Measurements from ENCODE around the gene MORF4L1. TPM values are rescaled to one million over a fixed set of nuclear protein-coding genes. Genes with fewer than 3 reads are reported as not detected.

The MORF4L1 gene
- polyA plus RNA-seq, 1 donor from 2014 or later = 1,505 TPM

- Histone ChIP-seq H3K9me2 (ENCODE audit: insufficient read depth, low read length) (no peaks in the 10 kb centered on the region), H3K4me3 (ENCODE audit: low read length) (no peak overlapping the region), H4K20me1 (ENCODE audit: insufficient read depth) (no peaks in the 10 kb centered on the region), H3K36me3 (ENCODE audit: insufficient read depth, low read length) (no peaks in the 10 kb centered on the region), H3K4me2 (ENCODE audit: low read length) (no peak overlapping the region), H3F3A (ENCODE audit: insufficient read depth, low read length, poor library complexity, severe bottlenecking) (no peaks in the 10 kb centered on the region), H3K27ac (ENCODE audit: low read length) (no peak overlapping the region), H3K9me3 (ENCODE audit: low read length) (no peaks in the 10 kb centered on the region), H3K79me2 (replicated peaks; ENCODE audit: insufficient read depth, low read length) (no peaks in the 10 kb centered on the region), H3K9ac (ENCODE audit: low read length) (no peak overlapping the region), H2AFZ (ENCODE audit: low read depth, low read length) (no peak overlapping the region), H3K27me3 (ENCODE audit: insufficient read depth, low read depth, low read length) (peaks cover 21% of the 10 kb centered on the region)
- TF ChIP-seq EP300 (conservative IDR thresholded peaks at IDR 0.05; ENCODE audit: poor library complexity, severe bottlenecking) = no peak
- TF ChIP-seq REST (IDR thresholded peaks at IDR 0.05; ENCODE audit: borderline replicate concordance) = no peak
- TF ChIP-seq RAD21 (conservative IDR thresholded peaks at IDR 0.05) = no peak
- no peak for TF ChIP-seq MXI1 (conservative IDR thresholded peaks at IDR 0.05; ENCODE audit: poor library complexity, severe bottlenecking)
- TF ChIP-seq TAF1 (IDR thresholded peaks at IDR 0.05; ENCODE audit: low read depth) = no peak
- TF ChIP-seq CTCF (IDR thresholded peaks at IDR 0.05; ENCODE audit: poor library complexity, severe bottlenecking) = no peak
- TF ChIP-seq SMC3 (conservative IDR thresholded peaks at IDR 0.05; ENCODE audit: poor library complexity) = no peak
- no peak for TF ChIP-seq EZH2 (IDR thresholded peaks at IDR 0.05; ENCODE audit: borderline replicate concordance, insufficient read depth, low read length, poor library complexity, severe bottlenecking)
Observed at GRCh38 chr15:78943692-78944091, 71.0 kb downstream of the MORF4L1 start.

GRCh38 chr15:78944202-78944625 is 71.5 kb downstream of the MORF4L1 start:
- TF ChIP-seq EP300 (conservative IDR thresholded peaks at IDR 0.05; ENCODE audit: poor library complexity, severe bottlenecking) = no peak
- no peak for TF ChIP-seq MXI1 (conservative IDR thresholded peaks at IDR 0.05; ENCODE audit: poor library complexity, severe bottlenecking)
- no peak for TF ChIP-seq CTCF (IDR thresholded peaks at IDR 0.05; ENCODE audit: poor library complexity, severe bottlenecking)
- no peak for TF ChIP-seq POLR2AphosphoS5 (IDR thresholded peaks at IDR 0.05)
- TF ChIP-seq SMC3 (conservative IDR thresholded peaks at IDR 0.05; ENCODE audit: poor library complexity) = no peak
- no peak for TF ChIP-seq RAD21 (conservative IDR thresholded peaks at IDR 0.05)
- no peak for TF ChIP-seq TAF1 (IDR thresholded peaks at IDR 0.05; ENCODE audit: low read depth)
- TF ChIP-seq EZH2 (IDR thresholded peaks at IDR 0.05; ENCODE audit: borderline replicate concordance, insufficient read depth, low read length, poor library complexity, severe bottlenecking) = no peak
- TF ChIP-seq REST (IDR thresholded peaks at IDR 0.05; ENCODE audit: borderline replicate concordance) = no peak
- no peak overlapping the region for H3K27ac ChIP-seq (ENCODE audit: low read length)
- H3K36me3 ChIP-seq (ENCODE audit: insufficient read depth, low read length) = no peaks in the 10 kb centered on the region
- H4K20me1 ChIP-seq (ENCODE audit: insufficient read depth) = no peaks in the 10 kb centered on the region
- H3F3A ChIP-seq (ENCODE audit: insufficient read depth, low read length, poor library complexity, severe bottlenecking) = no peaks in the 10 kb centered on the region
- H3K27me3 ChIP-seq (ENCODE audit: insufficient read depth, low read depth, low read length) = peaks cover 21% of the 10 kb centered on the region
- no peak overlapping the region for H2AFZ ChIP-seq (ENCODE audit: low read depth, low read length)
- no peaks in the 10 kb centered on the region for H3K9me2 ChIP-seq (ENCODE audit: insufficient read depth, low read length)
- H3K79me2 ChIP-seq (replicated peaks; ENCODE audit: insufficient read depth, low read length) = no peaks in the 10 kb centered on the region
- no peaks in the 10 kb centered on the region for H3K9me3 ChIP-seq (ENCODE audit: low read length)
- H3K4me2 ChIP-seq (ENCODE audit: low read length) = no peak overlapping the region
- no peak overlapping the region for H3K9ac ChIP-seq (ENCODE audit: low read length)
- peak overlapping the region; percentile 69 for H3K4me3 ChIP-seq (ENCODE audit: low read length)
